Subcutaneous abdominal adipose tissue (tissue), 5 donors: ENCODE measurements around the gene PSME2.

ENCODE experiments used
- H3K27ac ChIP-seq: one replicate; pipeline ENCODE4 v1.7.0; 2013; ENCODE audit warnings: low read depth, mild to moderate bottlenecking, inconsistent platforms, low read length, moderate library complexity
- H3K27me3 ChIP-seq, 5 donors: one replicate each; pipeline ENCODE4 v1.7.0; 2013; ENCODE audit warnings: low read length in 5 of 5, inconsistent platforms in 1 of 5; ENCODE audit not compliant: control insufficient read depth in 5 of 5, insufficient read depth in 4 of 5
- H3K36me3 ChIP-seq, 5 donors: one replicate each; pipeline ENCODE4 v1.7.0; 2013; ENCODE audit warnings: low read length in 5 of 5; ENCODE audit not compliant: control insufficient read depth in 5 of 5, insufficient read depth in 5 of 5
- H3K4me1 ChIP-seq, 5 donors: one replicate each; pipeline ENCODE4 v1.7.0; 2013; ENCODE audit warnings: low read length in 5 of 5, mild to moderate bottlenecking in 3 of 5, moderate library complexity in 1 of 5; ENCODE audit not compliant: control insufficient read depth in 5 of 5, insufficient read depth in 5 of 5
- H3K4me3 ChIP-seq, 5 donors: one replicate each; pipeline ENCODE4 v1.7.0; 2013; ENCODE audit warnings: low read length in 5 of 5, low read depth in 1 of 5
- H3K9ac ChIP-seq, 5 donors: one replicate each; pipeline ENCODE4 v1.7.0; 2013; ENCODE audit warnings: low read length in 5 of 5, mild to moderate bottlenecking in 4 of 5, moderate library complexity in 3 of 5
- H3K9me3 ChIP-seq, 5 donors: one replicate each; pipeline ENCODE4 v1.7.0; 2013; ENCODE audit warnings: low read length in 5 of 5; ENCODE audit not compliant: control insufficient read depth in 5 of 5
- donor health status: healthy.
- donor health status: healthy.
- donor health status: healthy.
- donor health status: healthy.
- donor health status: healthy.

The PSME2 gene

DNA sequence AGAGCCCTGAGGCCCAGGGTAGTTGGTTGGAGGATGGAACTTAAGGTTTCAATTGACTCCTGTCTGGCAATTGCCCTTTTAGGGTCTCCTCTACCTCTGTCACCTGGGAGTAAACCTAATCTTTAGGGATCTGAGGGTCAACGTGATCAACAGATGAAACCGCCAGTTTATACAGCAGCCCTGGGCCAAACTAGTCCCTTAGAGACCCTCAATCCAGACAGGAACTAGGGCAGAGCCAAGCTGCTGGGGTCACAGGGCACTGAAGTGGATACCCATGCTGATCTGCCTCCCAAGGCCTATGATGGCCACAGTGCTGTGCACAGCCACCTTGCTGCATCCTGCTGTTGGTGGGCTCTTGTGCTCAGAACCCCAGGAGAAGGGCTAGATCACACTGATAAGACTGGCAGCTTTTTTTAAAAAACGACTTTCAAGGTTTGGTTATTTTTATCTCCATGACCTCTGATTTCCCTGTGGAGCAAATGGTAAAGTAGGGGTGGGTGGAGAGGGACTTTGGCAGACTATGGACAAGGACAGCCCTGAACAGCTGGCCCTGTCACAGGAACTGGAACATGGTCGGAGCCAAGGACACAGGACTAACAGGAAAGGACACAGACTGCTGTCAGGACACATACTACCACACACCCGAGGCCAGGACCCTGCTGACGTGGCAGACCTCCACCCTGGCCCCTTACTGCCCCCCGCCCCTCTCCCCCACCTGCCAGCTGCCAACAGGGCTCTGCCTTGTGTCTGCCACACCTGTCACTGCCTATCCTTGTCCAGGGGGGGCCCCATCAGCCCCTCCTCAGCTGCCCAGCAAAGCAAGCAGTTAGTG is 15.5 kb downstream of the PSME2 start:
- Histone ChIP-seq H3K9ac (peak overlapping the region in 2 of 5 donors; percentile 1 to 41), H3K27me3 (no peaks in the 10 kb centered on the region), H3K4me1 (peaks cover 1 to 28% (median 14%) of the 10 kb centered on the region in 5 donors), H3K4me3 (no peak overlapping the region), H3K27ac (peak overlapping the region; percentile 46), H3K9me3 (no peaks in the 10 kb centered on the region), H3K36me3 (no peaks in the 10 kb centered on the region)

GRCh38 chr14:24130380-24130716 is 16.1 kb downstream of the PSME2 start, which contains the start of gene FITM1:
Gene FITM1 (plus strand): TSS chr14:24130659. CDS start chr14:24131564, 905 bp downstream.
- Histone ChIP-seq H3K36me3 (no peaks in the 10 kb centered on the region), H3K9me3 (no peaks in the 10 kb centered on the region), H3K4me3 (no peak within 1 kb of the TSS), H3K27me3 (no peaks in the 10 kb centered on the region), H3K9ac (peak within 1 kb of the TSS in 2 of 5 donors; percentile 1 to 41), H3K27ac (peak within 1 kb of the TSS; percentile 46), H3K4me1 (peaks cover 1 to 24% (median 11%) of the 10 kb centered on the region in 5 donors)

GRCh38 chr14:24129410-24129998 is 16.9 kb downstream of the PSME2 start:
- Histone ChIP-seq H3K27ac (no peak overlapping the region), H3K4me3 (no peak overlapping the region)

GRCh38 chr14:24127673-24128072 is 18.7 kb downstream of the PSME2 start:
- Histone ChIP-seq H3K36me3 (peaks cover 0 to 17% (median 14%) of the 10 kb centered on the region in 5 donors), H3K9me3 (no peaks in the 10 kb centered on the region), H3K4me1 (peaks cover 1 to 22% (median 9%) of the 10 kb centered on the region in 5 donors), H3K27me3 (no peaks in the 10 kb centered on the region), H3K9ac (no peak overlapping the region), H3K27ac (no peak overlapping the region), H3K4me3 (no peak overlapping the region)

More at GRCh38 chr14:24129410-24129998, 16.9 kb downstream of the PSME2 start:
- H3K36me3 ChIP-seq = no peaks in the 10 kb centered on the region
- H3K4me1 ChIP-seq = peaks cover 1 to 23% (median 9%) of the 10 kb centered on the region in 5 donors
- H3K9me3 ChIP-seq = no peaks in the 10 kb centered on the region
- H3K27me3 ChIP-seq = no peaks in the 10 kb centered on the region
- H3K9ac ChIP-seq = no peak overlapping the region

DNA sequence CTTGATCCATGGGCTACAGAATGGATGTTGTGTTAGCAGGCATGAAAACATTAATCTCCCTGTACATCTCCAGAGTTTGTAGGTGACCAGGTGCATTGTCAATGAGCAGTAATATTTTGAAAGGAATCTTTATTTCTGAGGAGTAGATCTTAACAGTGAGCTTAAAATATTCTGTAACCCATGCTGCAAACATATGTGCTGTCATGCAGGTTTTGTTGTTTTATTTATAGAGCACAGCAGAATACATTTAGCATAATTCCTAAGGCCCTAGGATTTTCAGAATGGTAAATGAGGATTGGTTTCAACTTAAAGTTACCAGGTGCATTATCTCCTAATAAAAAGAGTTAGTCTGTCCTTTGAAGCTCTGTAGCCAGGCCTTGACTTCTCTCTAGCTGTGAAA is 19.5 kb downstream of the PSME2 start:
- H3K27ac ChIP-seq = no peak overlapping the region

GRCh38 chr14:24123424-24124417 is 22.7 kb downstream of the PSME2 start:
- no peaks in the 10 kb centered on the region for H3K27me3 ChIP-seq
- H3K9me3 ChIP-seq = no peaks in the 10 kb centered on the region
- no peak overlapping the region for H3K27ac ChIP-seq
- no peak overlapping the region for H3K4me3 ChIP-seq
- no peaks in the 10 kb centered on the region for H3K4me1 ChIP-seq
- no peak overlapping the region for H3K9ac ChIP-seq
- H3K36me3 ChIP-seq = peaks cover 0 to 52% (median 48%) of the 10 kb centered on the region in 5 donors

More for the DNA sequence above, 19.5 kb downstream of the PSME2 start:
- H3K4me3 ChIP-seq = no peak overlapping the region
- H3K9me3 ChIP-seq = no peaks in the 10 kb centered on the region
- H3K4me1 ChIP-seq = peaks cover under 1 to 15% (median 9%) of the 10 kb centered on the region in 5 donors
- no peak overlapping the region for H3K9ac ChIP-seq
- H3K27me3 ChIP-seq = no peaks in the 10 kb centered on the region
- peaks cover 0 to 22% (median 20%) of the 10 kb centered on the region in 5 donors for H3K36me3 ChIP-seq

DNA sequence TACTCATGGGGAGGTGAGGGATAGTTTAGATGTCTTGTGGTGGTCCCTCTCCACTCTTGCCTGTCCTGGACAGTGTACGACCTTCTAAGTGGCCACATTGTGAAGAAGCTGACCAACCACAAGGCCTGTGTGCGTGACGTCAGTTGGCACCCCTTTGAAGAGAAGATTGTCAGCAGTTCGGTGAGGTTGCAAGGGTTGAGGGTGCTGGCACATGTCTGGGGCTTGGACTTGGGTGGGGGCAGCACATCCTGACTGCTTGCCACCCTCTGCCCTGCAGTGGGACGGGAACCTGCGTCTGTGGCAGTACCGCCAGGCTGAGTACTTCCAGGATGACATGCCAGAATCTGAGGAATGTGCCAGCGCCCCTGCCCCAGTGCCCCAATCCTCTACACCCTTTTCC is 23.5 kb downstream of the PSME2 start:
- H3K36me3 ChIP-seq = peaks cover 0 to 61% (median 56%) of the 10 kb centered on the region in 5 donors

DNA sequence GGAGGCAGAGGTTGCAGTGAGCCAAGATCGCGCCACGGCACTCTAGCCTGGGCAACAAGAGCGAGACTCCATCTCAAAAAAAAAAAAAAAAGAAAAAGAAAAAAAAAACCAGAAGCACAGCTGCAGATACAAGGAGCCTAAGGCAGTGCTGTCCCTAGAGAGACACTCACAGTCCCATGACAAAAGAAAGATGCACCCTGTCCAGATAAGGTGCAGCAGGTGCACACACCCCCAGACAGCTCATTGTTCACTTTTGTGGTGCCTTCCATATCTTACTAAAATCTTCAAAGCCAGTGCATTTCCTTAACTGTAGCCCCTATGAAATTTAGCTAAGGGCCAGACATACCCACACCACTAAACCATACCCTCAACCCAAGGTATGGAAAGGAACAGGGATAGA is 24.0 kb downstream of the PSME2 start:
- peaks cover 0 to under 1% (median 0%) of the 10 kb centered on the region in 5 donors for H3K4me1 ChIP-seq
- no peak overlapping the region for H3K9ac ChIP-seq
- H3K4me3 ChIP-seq = no peak overlapping the region
- H3K27ac ChIP-seq = no peak overlapping the region
- H3K9me3 ChIP-seq = no peaks in the 10 kb centered on the region
- no peaks in the 10 kb centered on the region for H3K27me3 ChIP-seq
- H3K36me3 ChIP-seq = peaks cover 0 to 65% (median 61%) of the 10 kb centered on the region in 5 donors

More for the DNA sequence above, 23.5 kb downstream of the PSME2 start:
- no peaks in the 10 kb centered on the region for H3K4me1 ChIP-seq
- no peaks in the 10 kb centered on the region for H3K9me3 ChIP-seq
- no peak overlapping the region for H3K9ac ChIP-seq
- H3K27me3 ChIP-seq = no peaks in the 10 kb centered on the region
- H3K4me3 ChIP-seq = no peak overlapping the region
- no peak overlapping the region for H3K27ac ChIP-seq

DNA sequence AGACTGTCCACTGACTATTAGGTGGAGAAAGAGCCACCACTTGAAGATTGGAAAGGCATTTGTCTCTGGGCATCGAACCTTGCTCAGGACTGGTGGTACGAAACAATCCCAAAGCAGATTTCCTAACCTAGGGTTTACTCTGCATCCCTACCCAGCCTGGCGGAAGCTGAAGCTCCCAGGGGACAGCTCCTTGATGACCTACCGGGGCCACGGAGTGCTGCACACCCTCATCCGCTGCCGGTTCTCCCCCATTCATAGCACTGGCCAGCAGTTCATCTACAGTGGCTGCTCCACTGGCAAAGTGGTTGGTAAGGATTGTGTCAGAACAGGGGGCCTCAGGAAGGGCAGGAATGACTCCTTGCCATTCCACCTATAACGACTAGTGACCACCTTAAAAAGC is 25.2 kb downstream of the PSME2 start:
- Histone ChIP-seq H3K27ac (no peak overlapping the region), H3K9ac (no peak overlapping the region), H3K36me3 (peaks cover 0 to 71% (median 64%) of the 10 kb centered on the region in 5 donors)

More for the DNA sequence above, 25.2 kb downstream of the PSME2 start:
- H3K4me3 ChIP-seq = no peak overlapping the region
- H3K27me3 ChIP-seq = no peaks in the 10 kb centered on the region
- H3K9me3 ChIP-seq = no peaks in the 10 kb centered on the region
- H3K4me1 ChIP-seq = peaks cover 0 to 12% (median 4%) of the 10 kb centered on the region in 5 donors
